Loucy (cell line): ENCODE results near the gene LAP3.
A peak's percentile ranks its signal among the peaks of the same experiment; 100 is the strongest.

Source experiments
- H2AFZ ChIP-seq: fragments of 200-600 bp; sonication (generic); 2 replicates; pipeline ENCODE4 v1.6.0; 2016; ENCODE audit warnings: antibody characterized with exemption, mild to moderate bottlenecking, low read length, moderate library complexity
- H3F3A ChIP-seq: fragments of 200-600 bp; 2 replicates; pipeline ENCODE4 v1.6.0; 2016; ENCODE audit warnings: antibody characterized with exemption, low read depth, mild to moderate bottlenecking
- H3K27me3 ChIP-seq: fragments of 200-600 bp; sonication (generic); 2 replicates; pipeline ENCODE4 v1.6.1; 2014; ENCODE audit warnings: low read length, mild to moderate bottlenecking; ENCODE audit not compliant: insufficient read depth, poor library complexity, severe bottlenecking
- H3K36me3 ChIP-seq: fragments of 200-600 bp; sonication (generic); 2 replicates; pipeline ENCODE4 v1.6.1; 2016; ENCODE audit warnings: low read length; ENCODE audit not compliant: insufficient read depth
- H3K4me1 ChIP-seq: fragments of 200-600 bp; sonication (generic); 2 replicates; pipeline ENCODE4 v1.5.1; 2014; ENCODE audit warnings: low read length, mild to moderate bottlenecking; ENCODE audit not compliant: insufficient read depth, poor library complexity, severe bottlenecking
- H3K4me2 ChIP-seq: fragments of 200-600 bp; sonication (generic); 2 replicates; pipeline ENCODE4 v1.6.0; 2014; ENCODE audit warnings: antibody characterized with exemption, low read length, low read depth, mild to moderate bottlenecking; ENCODE audit not compliant: poor library complexity, severe bottlenecking
- H3K4me3 ChIP-seq: fragments of 200-600 bp; sonication (generic); 2 replicates; pipeline ENCODE4 v1.5.1; 2014; ENCODE audit warnings: low read length, mild to moderate bottlenecking, mixed read lengths; ENCODE audit not compliant: poor library complexity, severe bottlenecking
- H3K79me2 ChIP-seq: fragments of 200-600 bp; sonication (generic); 2 replicates; pipeline ENCODE4 v1.6.1; 2014; ENCODE audit warnings: low read length; ENCODE audit not compliant: insufficient read depth
- H3K9ac ChIP-seq: fragments of 200-600 bp; sonication (generic); 2 replicates; pipeline ENCODE4 v1.6.0; 2014; ENCODE audit warnings: mild to moderate bottlenecking, low read depth, low read length, moderate library complexity; ENCODE audit not compliant: poor library complexity, severe bottlenecking
- H3K9me2 ChIP-seq: fragments of 200-600 bp; sonication (generic); replicated peaks from 2 replicates; pipeline ENCODE4 v1.6.1; 2016; ENCODE audit warnings: low read depth, low read length, mixed read lengths
- H3K9me3 ChIP-seq: fragments of 200-600 bp; sonication (generic); 2 replicates; pipeline ENCODE4 v1.6.1; 2014; ENCODE audit warnings: mild to moderate bottlenecking, antibody characterized with exemption, low read length, low read depth; ENCODE audit not compliant: insufficient read depth
- H4K20me1 ChIP-seq: fragments of 200-600 bp; sonication (generic); 2 replicates; pipeline ENCODE4 v1.6.0; 2014; ENCODE audit warnings: antibody characterized with exemption, low read length, mild to moderate bottlenecking; ENCODE audit not compliant: insufficient read depth, poor library complexity, severe bottlenecking
- EZH2phosphoT487 ChIP-seq: fragments of 200-600 bp; IDR thresholded peaks from 2 replicates; pipeline ENCODE4 v1.6.1; 2018; ENCODE audit warnings: antibody characterized with exemption, mild to moderate bottlenecking, moderate library complexity, borderline replicate concordance
- TF ChIP-seq, protein P1 (sequence below): fragments of 200-600 bp; sonication (generic); conservative IDR thresholded peaks from 2 replicates; pipeline ENCODE4 v1.5.1; 2014; ENCODE audit warnings: mild to moderate bottlenecking, antibody characterized with exemption, low read length

Gene LAP3

DNA sequence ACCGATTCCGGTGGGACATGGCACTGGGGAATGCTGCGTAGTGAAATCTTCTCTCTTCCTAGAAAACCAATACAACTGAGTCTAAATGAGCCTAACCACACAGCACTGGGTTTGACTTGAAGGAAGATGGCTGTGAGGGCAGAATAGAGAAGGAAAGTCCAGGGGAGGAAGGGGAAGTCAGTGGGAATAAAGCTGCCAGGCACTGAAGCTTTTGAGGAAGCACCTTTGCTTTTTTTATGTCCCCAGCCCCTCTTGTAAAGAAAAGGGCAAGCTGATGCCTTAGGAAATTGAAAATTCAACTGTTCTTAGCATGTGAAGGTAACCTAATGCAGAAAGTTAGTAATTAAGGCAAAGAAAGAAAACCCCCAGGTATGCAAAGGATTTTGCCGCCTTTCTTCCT lies 58.1 kb downstream of the LAP3 start:
- H4K20me1 ChIP-seq = no peaks in the 10 kb centered on the region
- H3F3A ChIP-seq = no peaks in the 10 kb centered on the region; the same call in 1 of the 2 replicates
- H2AFZ ChIP-seq = no peak overlapping the region
- H3K27me3 ChIP-seq = no peaks in the 10 kb centered on the region
- no peaks in the 10 kb centered on the region for H3K79me2 ChIP-seq
- peaks cover 38% of the 10 kb centered on the region; the same call in 1 of the 2 replicates for H3K36me3 ChIP-seq
- H3K4me1 ChIP-seq = no peaks in the 10 kb centered on the region
- H3K9me2 ChIP-seq = no peaks in the 10 kb centered on the region
- H3K9me3 ChIP-seq = no peaks in the 10 kb centered on the region
- TF ChIP-seq EZH2phosphoT487 = no peak
- TF ChIP-seq, protein P1, sequence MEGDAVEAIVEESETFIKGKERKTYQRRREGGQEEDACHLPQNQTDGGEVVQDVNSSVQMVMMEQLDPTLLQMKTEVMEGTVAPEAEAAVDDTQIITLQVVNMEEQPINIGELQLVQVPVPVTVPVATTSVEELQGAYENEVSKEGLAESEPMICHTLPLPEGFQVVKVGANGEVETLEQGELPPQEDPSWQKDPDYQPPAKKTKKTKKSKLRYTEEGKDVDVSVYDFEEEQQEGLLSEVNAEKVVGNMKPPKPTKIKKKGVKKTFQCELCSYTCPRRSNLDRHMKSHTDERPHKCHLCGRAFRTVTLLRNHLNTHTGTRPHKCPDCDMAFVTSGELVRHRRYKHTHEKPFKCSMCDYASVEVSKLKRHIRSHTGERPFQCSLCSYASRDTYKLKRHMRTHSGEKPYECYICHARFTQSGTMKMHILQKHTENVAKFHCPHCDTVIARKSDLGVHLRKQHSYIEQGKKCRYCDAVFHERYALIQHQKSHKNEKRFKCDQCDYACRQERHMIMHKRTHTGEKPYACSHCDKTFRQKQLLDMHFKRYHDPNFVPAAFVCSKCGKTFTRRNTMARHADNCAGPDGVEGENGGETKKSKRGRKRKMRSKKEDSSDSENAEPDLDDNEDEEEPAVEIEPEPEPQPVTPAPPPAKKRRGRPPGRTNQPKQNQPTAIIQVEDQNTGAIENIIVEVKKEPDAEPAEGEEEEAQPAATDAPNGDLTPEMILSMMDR = no peak
- no peak overlapping the region for H3K4me3 ChIP-seq
- H3K4me2 ChIP-seq = no peak overlapping the region
- no peak overlapping the region for H3K9ac ChIP-seq

DNA sequence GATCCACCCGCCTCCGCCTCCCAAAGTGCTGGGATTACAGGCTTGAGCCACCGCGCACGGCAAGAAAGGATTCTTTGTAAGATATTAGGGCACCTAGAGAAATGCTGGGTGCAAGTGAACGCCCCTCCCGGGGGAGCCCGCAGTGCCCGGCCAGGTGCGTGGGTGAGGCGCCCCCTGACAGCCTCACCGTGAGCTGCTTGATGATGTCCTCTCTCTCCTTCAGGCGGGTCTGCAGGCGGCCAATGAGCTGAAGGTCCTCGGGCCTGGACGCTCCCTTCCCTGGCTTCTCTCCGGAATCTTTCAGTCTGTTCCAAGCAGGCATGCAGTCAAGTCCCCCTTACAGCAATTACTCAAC lies 59.3 kb downstream of the LAP3 start:
- TF ChIP-seq, protein P1 = no peak
- no peak for TF ChIP-seq EZH2phosphoT487
- no peaks in the 10 kb centered on the region for H4K20me1 ChIP-seq
- no peak overlapping the region for H3K4me3 ChIP-seq
- H3K9me3 ChIP-seq = no peaks in the 10 kb centered on the region
- no peaks in the 10 kb centered on the region for H3K27me3 ChIP-seq
- no peak overlapping the region for H2AFZ ChIP-seq
- no peak overlapping the region for H3K4me2 ChIP-seq
- no peaks in the 10 kb centered on the region for H3K9me2 ChIP-seq
- no peaks in the 10 kb centered on the region for H3K79me2 ChIP-seq
- peaks cover 33% of the 10 kb centered on the region; the same call in 1 of the 2 replicates for H3K36me3 ChIP-seq
- no peaks in the 10 kb centered on the region; the same call in 1 of the 2 replicates for H3F3A ChIP-seq
- no peaks in the 10 kb centered on the region for H3K4me1 ChIP-seq
- H3K9ac ChIP-seq = no peak overlapping the region

- H2AFZ ChIP-seq = no peak overlapping the region
- H3K79me2 ChIP-seq = no peaks in the 10 kb centered on the region
- peaks cover 27% of the 10 kb centered on the region; the same call in 1 of the 2 replicates for H3K36me3 ChIP-seq
These were observed 60.0 kb downstream of the LAP3 start for GRCh38 chr4:17636696-17637622.

More at GRCh38 chr4:17636696-17637622, 60.0 kb downstream of the LAP3 start:
- no peak overlapping the region for H3K4me3 ChIP-seq
- no peak overlapping the region for H3K9ac ChIP-seq
- no peak for TF ChIP-seq EZH2phosphoT487
- TF ChIP-seq, protein P1 = peak; percentile 80
- no peaks in the 10 kb centered on the region for H3K4me1 ChIP-seq
- H3F3A ChIP-seq = no peaks in the 10 kb centered on the region; the same call in 1 of the 2 replicates
- H3K27me3 ChIP-seq = no peaks in the 10 kb centered on the region
- no peaks in the 10 kb centered on the region for H3K9me2 ChIP-seq
- H4K20me1 ChIP-seq = no peaks in the 10 kb centered on the region
- no peak overlapping the region for H3K4me2 ChIP-seq
- no peaks in the 10 kb centered on the region for H3K9me3 ChIP-seq
